Measurements from ENCODE around the gene NUSAP1.
"Not testable (repeated sequence)": the region's sequence is repeated elsewhere in the genome, so short reads cannot be mapped to it uniquely, and the experiment has no call there.

Gene NUSAP1

GRCh38 chr15:41416128-41416741 lies 83.6 kb downstream of the NUSAP1 start:
- no peak for FAIRE-seq

GRCh38 chr15:41416742-41417417 lies 84.2 kb downstream of the NUSAP1 start, which contains the start of gene RTF1:
TSS of gene RTF1 (plus strand) at chr15:41417095. CDS start at chr15:41417116, 21 bp downstream.
- no peak for FAIRE-seq

GRCh38 chr15:41417418-41418195 lies 84.9 kb downstream of the NUSAP1 start:
- FAIRE-seq = no peak

- no peak for FAIRE-seq
Observed at GRCh38 chr15:41423979-41424659, 91.4 kb downstream of the NUSAP1 start.

GRCh38 chr15:41424809-41425208 lies 92.1 kb downstream of the NUSAP1 start:
- no peak for FAIRE-seq

GRCh38 chr15:41425907-41426306 lies 93.2 kb downstream of the NUSAP1 start:
- FAIRE-seq = not testable (repeated sequence)

- no peak for FAIRE-seq
Observed at GRCh38 chr15:41429003-41429890, 96.6 kb downstream of the NUSAP1 start.
